ENCODE data around the gene HSPA2. TPM values are rescaled to one million over a fixed set of nuclear protein-coding genes. Genes with fewer than 3 reads are reported as not detected.
"Not testable (repeated sequence)": the region's sequence is repeated elsewhere in the genome, so short reads cannot be mapped to it uniquely, and the experiment has no call there.

Gene HSPA2
- total RNA-seq, 4 donors from 2014 or later = 138 to 388 (median 225) TPM

GRCh38 chr14:64566651-64567122 is 26.1 kb downstream of the HSPA2 start:
- Histone ChIP-seq H3K4me3 (no peak overlapping the region), H3K36me3 (no peaks in the 10 kb centered on the region), H3K27me3 (no peaks in the 10 kb centered on the region), H3K4me1 (peaks cover 8 to 73% (median 11%) of the 10 kb centered on the region in 3 donors), H3K9me3 (no peaks in the 10 kb centered on the region), H3K27ac (peak overlapping the region; percentile 20 to 83 (median 80))
- ATAC-seq = no peak
- TF ChIP-seq POLR2A (IDR thresholded peaks at IDR 0.05) (no peak), POLR2AphosphoS5 (IDR thresholded peaks at IDR 0.05) (no peak), EP300 (IDR thresholded peaks at IDR 0.05) (no peak), CTCF (IDR thresholded peaks at IDR 0.05) (no peak)
- 40 to 90% methylated on average over 1 to 4 of the region's 5 CpGs for WGBS, 2 donors (ENCODE audit: low coverage in 1 of 2)

- H3K4me3 ChIP-seq = no peak overlapping the region
- no peaks in the 10 kb centered on the region for H3K36me3 ChIP-seq
- ATAC-seq = peak; percentile 95
- H3K27ac ChIP-seq = peak overlapping the region; percentile 73 to 84 (median 84)
- no peaks in the 10 kb centered on the region for H3K27me3 ChIP-seq
- no peaks in the 10 kb centered on the region for H3K9me3 ChIP-seq
- peaks cover 11 to 96% (median 15%) of the 10 kb centered on the region in 3 donors for H3K4me1 ChIP-seq
- WGBS, 2 donors (ENCODE audit: low coverage in 1 of 2) = 11 to 13% methylated on average over 3 of the region's 3 CpGs
- TF ChIP-seq CTCF (IDR thresholded peaks at IDR 0.05) = peak in 1 of 4 experiments; percentile 2
- TF ChIP-seq EP300 (IDR thresholded peaks at IDR 0.05) = no peak
- no peak for TF ChIP-seq POLR2A (IDR thresholded peaks at IDR 0.05)
- TF ChIP-seq POLR2AphosphoS5 (IDR thresholded peaks at IDR 0.05) = peak; percentile 91
Observed at GRCh38 chr14:64569138-64569631, 28.6 kb downstream of the HSPA2 start.

- not testable (repeated sequence) for H3K4me3 ChIP-seq, H3K27me3 ChIP-seq, H3K9me3 ChIP-seq, H3K36me3 ChIP-seq
- Histone ChIP-seq H3K27ac (peak overlapping the region; percentile 73 to 84 (median 84)), H3K4me1 (peaks cover 11 to 99% (median 15%) of the 10 kb centered on the region in 3 donors)
- ATAC-seq = peak; percentile 21
- 54 to 62% methylated on average over 4 to 5 of the region's 7 CpGs for WGBS, 2 donors (ENCODE audit: low coverage in 1 of 2)
Observed at GRCh38 chr14:64569646-64570045, 29.1 kb downstream of the HSPA2 start.

- Histone ChIP-seq H3K4me3 (no peak overlapping the region), H3K27ac (peak overlapping the region; percentile 81 to 90 (median 84)), H3K4me1 (peaks cover 6 to 72% (median 15%) of the 10 kb centered on the region in 3 donors), H3K27me3 (no peaks in the 10 kb centered on the region), H3K36me3 (no peaks in the 10 kb centered on the region), H3K9me3 (no peaks in the 10 kb centered on the region)
- TF ChIP-seq POLR2A (IDR thresholded peaks at IDR 0.05) (no peak), POLR2AphosphoS5 (IDR thresholded peaks at IDR 0.05) (no peak)
- no peak for ATAC-seq
Observed at GRCh38 chr14:64572386-64573104, 32.0 kb downstream of the HSPA2 start.

GRCh38 chr14:64573109-64573508 is 32.6 kb downstream of the HSPA2 start:
- H3K27ac ChIP-seq = peak overlapping the region; percentile 81 to 90 (median 84)
- no peak for ATAC-seq

GRCh38 chr14:64574371-64575107 is 34.0 kb downstream of the HSPA2 start:
- no peak for TF ChIP-seq POLR2AphosphoS5 (IDR thresholded peaks at IDR 0.05)
- no peak for TF ChIP-seq EP300 (IDR thresholded peaks at IDR 0.05)
- Histone ChIP-seq H3K4me1 (peaks cover 6 to 52% (median 10%) of the 10 kb centered on the region in 3 donors), H3K27me3 (no peaks in the 10 kb centered on the region), H3K36me3 (no peaks in the 10 kb centered on the region), H3K4me3 (no peak overlapping the region), H3K9me3 (no peaks in the 10 kb centered on the region), H3K27ac (peak overlapping the region in 3 of 4 donors; percentile 16 to 84 (median 83))
- WGBS, 2 donors (ENCODE audit: low coverage in 1 of 2) = 69 to 85% methylated on average over 5 of the region's 6 CpGs
- ATAC-seq = no peak

More at GRCh38 chr14:64573109-64573508, 32.6 kb downstream of the HSPA2 start:
- no peaks in the 10 kb centered on the region for H3K9me3 ChIP-seq
- H3K4me1 ChIP-seq = peaks cover 6 to 67% (median 15%) of the 10 kb centered on the region in 3 donors
- H3K27me3 ChIP-seq = no peaks in the 10 kb centered on the region
- WGBS, 2 donors (ENCODE audit: low coverage in 1 of 2) = 0 to 64% methylated on average over 3 of the region's 3 CpGs
- TF ChIP-seq POLR2AphosphoS5 (IDR thresholded peaks at IDR 0.05) (peak; percentile 76), POLR2A (IDR thresholded peaks at IDR 0.05) (no peak)
- H3K36me3 ChIP-seq = no peaks in the 10 kb centered on the region
- H3K4me3 ChIP-seq = no peak overlapping the region

All from gastroesophageal sphincter (tissue), 4 donors.